Endothelial cell (in vitro differentiated cells): Measurements from ENCODE around the gene TMEM247. TPM values are rescaled to one million over a fixed set of nuclear protein-coding genes. Genes with fewer than 3 reads are reported as not detected.

ENCODE experiments used
- DNase-seq: peaks from one replicate; pipeline ENCODE4 v3.0.0; 2021; ENCODE audit warnings: low spot score
- H3K27ac Mint-ChIP-seq: one replicate; pipeline ENCODE4 v1.8.0; 2021; ENCODE audit warnings: mixed read lengths, inconsistent platforms; ENCODE audit not compliant: unreplicated experiment
- H3K27me3 Mint-ChIP-seq: one replicate; pipeline ENCODE4 v1.8.0; 2021; ENCODE audit warnings: mild to moderate bottlenecking, moderate library complexity, mixed read lengths, inconsistent platforms; ENCODE audit not compliant: unreplicated experiment
- H3K36me3 Mint-ChIP-seq: one replicate; pipeline ENCODE4 v1.8.0; 2021; ENCODE audit warnings: mild to moderate bottlenecking, low read depth, mixed read lengths, inconsistent platforms; ENCODE audit not compliant: unreplicated experiment
- H3K4me1 Mint-ChIP-seq: one replicate; pipeline ENCODE4 v1.8.0; 2021; ENCODE audit warnings: mild to moderate bottlenecking, mixed read lengths, inconsistent platforms; ENCODE audit not compliant: unreplicated experiment
- H3K4me3 Mint-ChIP-seq: one replicate; pipeline ENCODE4 v1.8.0; 2021; ENCODE audit warnings: mild to moderate bottlenecking, mixed read lengths, inconsistent platforms; ENCODE audit not compliant: unreplicated experiment
- H3K9me3 Mint-ChIP-seq: one replicate; pipeline ENCODE4 v1.8.0; 2021; ENCODE audit warnings: mixed read lengths, inconsistent platforms; ENCODE audit not compliant: unreplicated experiment
- CTCF ChIP-seq: fragments of 200-600 bp; sonication (generic); IDR thresholded peaks from one replicate; pipeline ENCODE4 v1.5.0; 2021; ENCODE audit warnings: antibody characterized with exemption; ENCODE audit not compliant: unreplicated experiment
- total RNA-seq: library from RNA; stranded (reverse); fragmentation: NEBNext Ultra II Directional; extraction: Animal tissue kit (Norgen Biotek cat#: 25700); gene quantifications from one replicate; pipeline ENCODE4 v1.2.1, GENCODE V29; 2021; ENCODE audit not compliant: unreplicated experiment

The TMEM247 gene
- total RNA-seq, 1 donor from 2014 or later, result not detected

GRCh38 chr2:46480562-46480961, 1.2 kb downstream of the TMEM247 start:
- Mint-ChIP-seq H3K4me3 (no peak overlapping the region), H3K9me3 (no peaks in the 10 kb centered on the region), H3K36me3 (no peaks in the 10 kb centered on the region), H3K27me3 (no peaks in the 10 kb centered on the region), H3K27ac (no peak overlapping the region), H3K4me1 (no peaks in the 10 kb centered on the region)
- DNase-seq, result no peak
- TF ChIP-seq CTCF, result no peak

- Mint-ChIP-seq H3K27ac (no peak overlapping the region), H3K27me3 (no peaks in the 10 kb centered on the region), H3K4me3 (no peak overlapping the region), H3K9me3 (no peaks in the 10 kb centered on the region), H3K4me1 (no peaks in the 10 kb centered on the region), H3K36me3 (no peaks in the 10 kb centered on the region)
- no peak for TF ChIP-seq CTCF
- no peak for DNase-seq
Observed at GRCh38 chr2:46481198-46482193, 2.1 kb downstream of the TMEM247 start.

GRCh38 chr2:46482490-46482889, 3.1 kb downstream of the TMEM247 start:
- Mint-ChIP-seq H3K27me3 (peaks cover 1% of the 10 kb centered on the region), H3K27ac (no peak overlapping the region), H3K36me3 (no peaks in the 10 kb centered on the region), H3K4me1 (no peaks in the 10 kb centered on the region), H3K9me3 (no peaks in the 10 kb centered on the region), H3K4me3 (no peak overlapping the region)
- no peak for TF ChIP-seq CTCF
- no peak for DNase-seq

- TF ChIP-seq CTCF, result no peak
- no peaks in the 10 kb centered on the region for H3K9me3 Mint-ChIP-seq
- peaks cover 4% of the 10 kb centered on the region for H3K27me3 Mint-ChIP-seq
- no peak overlapping the region for H3K27ac Mint-ChIP-seq
- no peak for DNase-seq
- no peak overlapping the region for H3K4me3 Mint-ChIP-seq
- H3K36me3 Mint-ChIP-seq, result no peaks in the 10 kb centered on the region
- H3K4me1 Mint-ChIP-seq, result no peaks in the 10 kb centered on the region
Observed at GRCh38 chr2:46485002-46485401, 5.6 kb downstream of the TMEM247 start.

GRCh38 chr2:46486436-46486835, 7.1 kb downstream of the TMEM247 start:
- DNase-seq, result no peak
- no peaks in the 10 kb centered on the region for H3K4me1 Mint-ChIP-seq
- TF ChIP-seq CTCF, result no peak
- H3K27me3 Mint-ChIP-seq, result peaks cover 4% of the 10 kb centered on the region
- no peak overlapping the region for H3K27ac Mint-ChIP-seq
- H3K36me3 Mint-ChIP-seq, result no peaks in the 10 kb centered on the region
- no peak overlapping the region for H3K4me3 Mint-ChIP-seq
- H3K9me3 Mint-ChIP-seq, result no peaks in the 10 kb centered on the region
